Keratinocyte (primary cell): ENCODE data around the gene PRDX5. TPM values are rescaled to one million over a fixed set of nuclear protein-coding genes. Genes with fewer than 3 reads are reported as not detected.
A peak's percentile ranks its signal among the peaks of the same experiment; 100 is the strongest.

Experiments
- DNase-seq: peaks from one replicate; pipeline ENCODE4 v3.0.0-alpha.2; 2011; ENCODE audit warnings: low read depth, missing footprints, low spot score
- FAIRE-seq: peaks from 2 replicates; lab custom pipeline; 2011; peaks lifted over from hg19 to GRCh38; lab: Jason Lieb, UNC
- H2AFZ ChIP-seq: 2 replicates; pipeline ENCODE4 v1.6.0; 2012; ENCODE audit warnings: low read length, control low read depth, inconsistent platforms; ENCODE audit not compliant: control insufficient read depth
- H3K27ac ChIP-seq: 2 replicates; pipeline ENCODE4 v1.5.1; 2011; ENCODE audit warnings: low read length; ENCODE audit not compliant: control insufficient read depth, insufficient read depth
- H3K27me3 ChIP-seq: 3 replicates; pipeline ENCODE4 v1.6.0; 2011; ENCODE audit warnings: low read length; ENCODE audit not compliant: control insufficient read depth, insufficient read depth; ENCODE audit errors: extremely low read depth
- H3K36me3 ChIP-seq, 2 experiments: 2 replicates in 1 of 2; 3 replicates in 1 of 2; pipeline ENCODE4 v1.5.1; 2011; ENCODE audit warnings: low read length in 2 of 2, mild to moderate bottlenecking in 1 of 2; ENCODE audit not compliant: control insufficient read depth in 2 of 2, insufficient read depth in 2 of 2; ENCODE audit errors: extremely low read depth in 1 of 2
- H3K4me1 ChIP-seq: 3 replicates; pipeline ENCODE4 v1.5.1; 2011; ENCODE audit warnings: low read length; ENCODE audit not compliant: control insufficient read depth, insufficient read depth; ENCODE audit errors: extremely low read depth
- H3K4me2 ChIP-seq: 3 replicates; pipeline ENCODE4 v1.6.0; 2011; ENCODE audit warnings: low read depth, low read length; ENCODE audit not compliant: control insufficient read depth, insufficient read depth; ENCODE audit errors: extremely low read depth
- H3K4me3 ChIP-seq, 3 experiments: fragments of 200-600 bp in 1 of 3; sonication (generic) in 1 of 3; 2 replicates in 2 of 3; 3 replicates in 1 of 3; pipeline ENCODE4 v1.5.1; 2011 to 2016; ENCODE audit warnings: low read length in 3 of 3, mild to moderate bottlenecking in 3 of 3, control low read depth in 2 of 3, inconsistent platforms in 1 of 3, low read depth in 1 of 3, mixed read lengths in 1 of 3, mixed run types in 1 of 3, moderate library complexity in 1 of 3; ENCODE audit not compliant: control insufficient read depth in 2 of 3, insufficient read depth in 2 of 3; ENCODE audit errors: extremely low read depth in 1 of 3
- H3K79me2 ChIP-seq: 2 replicates; pipeline ENCODE4 v1.6.0; 2012; ENCODE audit warnings: low read length; ENCODE audit not compliant: control insufficient read depth, insufficient read depth
- H3K9ac ChIP-seq: 3 replicates; pipeline ENCODE4 v1.6.0; 2011; ENCODE audit warnings: low read length; ENCODE audit not compliant: control insufficient read depth, insufficient read depth; ENCODE audit errors: extremely low read depth
- H3K9me1 ChIP-seq: 3 replicates; pipeline ENCODE4 v1.6.0; 2011; ENCODE audit warnings: low read length; ENCODE audit not compliant: control insufficient read depth, insufficient read depth; ENCODE audit errors: extremely low read depth
- H3K9me3 ChIP-seq: 2 replicates; pipeline ENCODE4 v1.5.1; 2012; ENCODE audit warnings: low read depth, low read length; ENCODE audit not compliant: control insufficient read depth
- H4K20me1 ChIP-seq: 3 replicates; pipeline ENCODE4 v1.6.0; 2011; ENCODE audit warnings: low read length; ENCODE audit not compliant: control insufficient read depth, insufficient read depth; ENCODE audit errors: extremely low read depth
- CTCF ChIP-seq, 3 experiments: IDR thresholded peaks in 1 of 3; conservative IDR thresholded peaks in 1 of 3; optimal IDR thresholded peaks in 1 of 3; 2 replicates in 2 of 3; 3 replicates in 1 of 3; pipeline versions ENCODE3 to v1.5.1; 2011; ENCODE audit warnings: low read length in 3 of 3, mild to moderate bottlenecking in 3 of 3, moderate library complexity in 2 of 3, control low read depth in 1 of 3, inconsistent platforms in 1 of 3; ENCODE audit not compliant: insufficient read depth in 2 of 3; ENCODE audit errors: extremely low read depth in 1 of 3
- EZH2 ChIP-seq: IDR thresholded peaks from one replicate; pipeline ENCODE4 v1.6.1; 2012; ENCODE audit warnings: inconsistent platforms, mild to moderate bottlenecking, low read length, moderate library complexity
- dilution Hi-C: fragments of 300-500 bp; cut with MboI; formaldehyde crosslinking; loops from one replicate; pipeline ENCODE4 v1.7.0; 2020; ENCODE audit warnings: low sequenced_read_pairs; ENCODE audit not compliant: extremely low pct_ligation_motif_present
- polyA plus RNA-seq, 5 experiments: library from polyadenylated mRNA; depleted of rRNA in 3 of 5; stranded (reverse) in 3 of 5; stranded (forward) in 1 of 5; unstranded in 1 of 5; fragments of >200 nt; gene quantifications; 1 replicate in 1 of 5; 2 replicates in 3 of 5; 3 replicates in 1 of 5; pipeline versions ENCODE4 v1.2.1 to v1.2.3, GENCODE V29; 2011 to 2012; ENCODE audit warnings: missing spikeins in 2 of 5, low read depth in 1 of 5, low replicate concordance in 1 of 5

PRDX5 gene
- polyA plus RNA-seq, 1 donor (not counting 4 experiments of a cell fraction or from before 2014, with no cell fraction given), result 590 TPM

GRCh38 chr11:64305691-64306562 lies 12.0 kb upstream of the PRDX5 start:
- no peak for DNase-seq
- H3K27ac ChIP-seq, result peak overlapping the region; percentile 54
- peaks cover under 1% of the 10 kb centered on the region for H4K20me1 ChIP-seq
- H2AFZ ChIP-seq, result peak overlapping the region; percentile 19
- peak overlapping the region; percentile 78 to 86 (median 83) for H3K4me3 ChIP-seq
- H3K4me1 ChIP-seq, result peaks cover 21% of the 10 kb centered on the region
- dilution Hi-C loops, result no loop called here
- TF ChIP-seq CTCF (optimal IDR thresholded peaks at IDR 0.05 in 1 of 3, IDR thresholded peaks at IDR 0.05 in 1 of 3, conservative IDR thresholded peaks at IDR 0.05 in 1 of 3; ENCODE audit: extremely low read depth in 1 of 3, insufficient read depth in 2 of 3, low read length in 3 of 3) (peak; percentile 9 to 35 (median 13)), EZH2 (no peak)
- H3K79me2 ChIP-seq, result peaks cover 19% of the 10 kb centered on the region
- peak overlapping the region; percentile 97 for H3K4me2 ChIP-seq
- H3K36me3 ChIP-seq, result no peaks in the 10 kb centered on the region
- no peak for FAIRE-seq
- H3K9me1 ChIP-seq, result no peaks in the 10 kb centered on the region
- H3K27me3 ChIP-seq, result peaks cover under 1% of the 10 kb centered on the region
- peak overlapping the region; percentile 80 for H3K9ac ChIP-seq
- no peaks in the 10 kb centered on the region for H3K9me3 ChIP-seq

GRCh38 chr11:64306563-64306875 lies 11.4 kb upstream of the PRDX5 start:
- Histone ChIP-seq H4K20me1 (peaks cover 3% of the 10 kb centered on the region), H3K27me3 (no peaks in the 10 kb centered on the region), H3K27ac (peak overlapping the region; percentile 54), H3K9me3 (no peaks in the 10 kb centered on the region), H2AFZ (peak overlapping the region; percentile 19), H3K36me3 (no peaks in the 10 kb centered on the region), H3K9ac (peak overlapping the region; percentile 80), H3K4me3 (peak overlapping the region; percentile 78 to 86 (median 83)), H3K79me2 (peaks cover 19% of the 10 kb centered on the region), H3K4me2 (peak overlapping the region; percentile 97), H3K9me1 (no peaks in the 10 kb centered on the region), H3K4me1 (peaks cover 27% of the 10 kb centered on the region)
- no peak for DNase-seq
- dilution Hi-C loops, result no loop called here
- no peak for TF ChIP-seq EZH2
- no peak for FAIRE-seq
